VCaP (cell line): ENCODE results near the gene SH3PXD2A.

Source experiments
- H3K27ac ChIP-seq: fragments of 450-650 bp; 2 replicates; pipeline ENCODE4 v1.5.1; 2017
- CTCF ChIP-seq: fragments of 450-650 bp; conservative IDR thresholded peaks from 2 replicates; pipeline ENCODE4 v1.5.1; 2017; ENCODE audit warnings: mild to moderate bottlenecking, moderate library complexity

The SH3PXD2A gene

GRCh38 chr10:103688491-103688890 lies 166.9 kb downstream of the SH3PXD2A start:
- H3K27ac ChIP-seq: no peak overlapping the region
- no peak for TF ChIP-seq CTCF

GRCh38 chr10:103687718-103688117 lies 167.7 kb downstream of the SH3PXD2A start:
- no peak overlapping the region for H3K27ac ChIP-seq
- no peak for TF ChIP-seq CTCF

GRCh38 chr10:103687172-103687571 lies 168.2 kb downstream of the SH3PXD2A start:
- H3K27ac ChIP-seq: no peak overlapping the region
- TF ChIP-seq CTCF: no peak

GRCh38 chr10:103685880-103686669 lies 169.3 kb downstream of the SH3PXD2A start:
- TF ChIP-seq CTCF: peak; percentile 94

GRCh38 chr10:103683851-103684250 lies 171.5 kb downstream of the SH3PXD2A start:
- TF ChIP-seq CTCF: no peak
- no peak overlapping the region for H3K27ac ChIP-seq

More at GRCh38 chr10:103685880-103686669, 169.3 kb downstream of the SH3PXD2A start:
- no peak overlapping the region for H3K27ac ChIP-seq

GRCh38 chr10:103682631-103683030 lies 172.7 kb downstream of the SH3PXD2A start:
- H3K27ac ChIP-seq: no peak overlapping the region

More at GRCh38 chr10:103682631-103683030, 172.7 kb downstream of the SH3PXD2A start:
- TF ChIP-seq CTCF: no peak
